Right lobe of liver (tissue), 4 donors: ENCODE measurements around the gene OBP2A.

Experiments
- CTCF ChIP-seq, 4 donors: fragments of 200-600 bp in 3 of 4; fragments of 450-650 bp in 1 of 4; IDR thresholded peaks; one replicate each; pipeline versions ENCODE4 v1.5.1 to v1.8.0; 2016 to 2022; ENCODE audit warnings: antibody characterized with exemption in 4 of 4, mild to moderate bottlenecking in 2 of 4
- POLR2A ChIP-seq: fragments of 450-650 bp; IDR thresholded peaks from one replicate; pipeline ENCODE4 v1.6.1; 2017; ENCODE audit warnings: antibody characterized with exemption, mild to moderate bottlenecking
- donor health status: DM: no; HTN: no; CAD: no.
- donor health status: DM: no; HTN: no; CAD: no.
- donor health status: DM: no; HTN: yes; CAD: no.

GRCh38 chr9:135512904-135513303 lies 33.0 kb upstream of the OBP2A start:
- TF ChIP-seq CTCF (IDR thresholded peaks at IDR 0.05) (no peak), POLR2A (no peak)
